Measurements from ENCODE around the gene NUDT22. TPM values are rescaled to one million over a fixed set of nuclear protein-coding genes. Genes with fewer than 3 reads are reported as not detected.

The NUDT22 gene
- total RNA-seq, 1 donor from 2014 or later: 47.8 TPM

DNA sequence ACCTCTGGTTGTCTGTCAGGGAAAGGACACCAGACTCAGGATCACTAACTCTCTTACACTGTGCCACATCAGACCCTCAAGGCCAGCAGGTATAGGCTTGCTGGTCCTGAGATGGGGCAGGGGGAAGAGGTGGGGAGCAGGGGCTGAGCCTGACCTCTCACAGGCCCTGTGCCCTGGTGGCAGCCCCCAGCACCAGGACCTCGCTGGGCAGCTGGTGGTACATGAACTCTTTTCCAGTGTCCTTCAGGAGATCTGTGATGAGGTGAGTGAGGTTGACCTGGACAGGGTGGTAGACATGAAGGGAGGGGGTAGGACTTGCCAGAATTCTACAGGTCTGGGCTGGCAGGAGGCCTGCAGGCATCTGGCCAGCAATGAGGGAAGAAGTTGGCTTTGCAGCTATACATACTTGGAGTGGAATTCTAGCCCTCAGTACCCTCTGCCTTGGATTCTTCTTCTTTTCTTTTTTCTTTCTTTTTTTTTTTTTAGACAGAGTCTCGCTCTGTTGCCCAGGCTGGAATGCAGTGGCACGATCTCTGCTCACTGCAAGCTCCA lies 1.4 kb downstream of the NUDT22 start:
- Histone ChIP-seq H3K27ac (peak overlapping the region; percentile 93), H3K4me3 (peak overlapping the region; percentile 96), H3K4me1 (peaks cover 42% of the 10 kb centered on the region), H3K9me3 (no peaks in the 10 kb centered on the region), H3K36me3 (peaks cover 12% of the 10 kb centered on the region), H3K27me3 (no peaks in the 10 kb centered on the region)
- DNase-seq (no peak), ATAC-seq (no peak)
- TF ChIP-seq, protein P1, sequence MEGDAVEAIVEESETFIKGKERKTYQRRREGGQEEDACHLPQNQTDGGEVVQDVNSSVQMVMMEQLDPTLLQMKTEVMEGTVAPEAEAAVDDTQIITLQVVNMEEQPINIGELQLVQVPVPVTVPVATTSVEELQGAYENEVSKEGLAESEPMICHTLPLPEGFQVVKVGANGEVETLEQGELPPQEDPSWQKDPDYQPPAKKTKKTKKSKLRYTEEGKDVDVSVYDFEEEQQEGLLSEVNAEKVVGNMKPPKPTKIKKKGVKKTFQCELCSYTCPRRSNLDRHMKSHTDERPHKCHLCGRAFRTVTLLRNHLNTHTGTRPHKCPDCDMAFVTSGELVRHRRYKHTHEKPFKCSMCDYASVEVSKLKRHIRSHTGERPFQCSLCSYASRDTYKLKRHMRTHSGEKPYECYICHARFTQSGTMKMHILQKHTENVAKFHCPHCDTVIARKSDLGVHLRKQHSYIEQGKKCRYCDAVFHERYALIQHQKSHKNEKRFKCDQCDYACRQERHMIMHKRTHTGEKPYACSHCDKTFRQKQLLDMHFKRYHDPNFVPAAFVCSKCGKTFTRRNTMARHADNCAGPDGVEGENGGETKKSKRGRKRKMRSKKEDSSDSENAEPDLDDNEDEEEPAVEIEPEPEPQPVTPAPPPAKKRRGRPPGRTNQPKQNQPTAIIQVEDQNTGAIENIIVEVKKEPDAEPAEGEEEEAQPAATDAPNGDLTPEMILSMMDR (IDR thresholded peaks at IDR 0.05): no peak
- intact Hi-C loops (cut with DNase I): no loop called here

DNA sequence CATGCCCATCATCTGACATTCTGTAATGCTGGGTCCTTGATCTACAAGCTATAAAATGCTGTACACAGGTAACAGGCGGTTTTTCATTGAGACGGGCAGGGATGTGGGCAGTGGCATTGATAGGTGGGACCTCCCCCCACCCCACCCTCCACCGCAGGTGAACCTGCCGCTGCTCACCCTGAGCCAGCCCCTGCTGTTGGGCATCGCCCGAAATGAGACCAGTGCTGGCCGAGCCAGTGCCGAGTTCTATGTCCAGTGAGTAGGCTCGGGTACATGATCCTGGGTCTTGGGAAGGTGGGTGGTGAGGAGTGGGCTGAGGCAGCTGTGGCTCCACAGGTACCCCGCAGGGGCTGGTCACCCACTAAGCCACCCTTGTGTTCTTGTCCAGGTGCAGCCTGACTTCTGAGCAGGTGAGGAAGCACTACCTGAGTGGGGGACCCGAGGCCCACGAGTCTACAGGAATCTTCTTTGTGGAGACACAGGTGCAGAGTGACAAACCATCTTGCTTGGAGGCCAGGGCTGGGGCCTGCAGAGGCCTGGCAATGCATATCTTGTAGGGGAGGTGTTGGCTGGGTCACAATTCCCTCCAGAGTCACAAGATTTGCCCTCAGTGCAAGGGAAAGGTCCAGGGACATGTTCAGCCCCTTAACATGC lies 3.1 kb downstream of the NUDT22 start:
- TF ChIP-seq, protein P1 (IDR thresholded peaks at IDR 0.05): no peak
- peak overlapping the region; percentile 92 for H3K27ac ChIP-seq
- no peaks in the 10 kb centered on the region for H3K36me3 ChIP-seq
- intact Hi-C loops (cut with DNase I): no loop called here
- H3K9me3 ChIP-seq: no peaks in the 10 kb centered on the region
- DNase-seq (peak; percentile 54), ATAC-seq (no peak)
- no peaks in the 10 kb centered on the region for H3K27me3 ChIP-seq
- H3K4me3 ChIP-seq: no peak overlapping the region
- H3K4me1 ChIP-seq: peaks cover 53% of the 10 kb centered on the region

DNA sequence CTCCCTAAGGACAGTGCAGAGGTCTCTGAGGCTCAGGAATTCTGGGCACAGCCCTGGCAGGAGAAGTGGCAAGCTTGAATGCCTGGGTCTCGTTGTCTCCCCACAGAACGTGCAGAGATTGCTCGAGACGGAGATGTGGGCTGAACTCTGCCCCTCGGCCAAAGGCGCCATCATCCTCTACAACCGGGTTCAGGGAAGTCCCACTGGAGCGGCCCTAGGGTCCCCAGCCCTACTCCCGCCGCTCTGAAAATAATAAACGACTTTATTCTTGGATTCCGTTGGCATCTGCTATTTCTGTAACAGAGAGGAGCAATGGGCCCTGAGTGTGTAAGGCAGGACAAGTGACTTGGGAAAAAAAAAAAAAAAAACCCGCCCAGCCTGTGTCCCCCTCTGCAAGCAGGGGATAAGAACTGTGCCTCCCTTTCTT lies 3.7 kb downstream of the NUDT22 start:
- no peak for ATAC-seq
- Histone ChIP-seq H3K27ac (peak overlapping the region; percentile 92), H3K4me3 (peak overlapping the region; percentile 82), H3K4me1 (peaks cover 51% of the 10 kb centered on the region), H3K36me3 (no peaks in the 10 kb centered on the region), H3K27me3 (no peaks in the 10 kb centered on the region), H3K9me3 (no peaks in the 10 kb centered on the region)
- DNase-seq: no peak
- TF ChIP-seq, protein P1 (IDR thresholded peaks at IDR 0.05): no peak
- intact Hi-C loops (cut with DNase I): no loop called here

DNA sequence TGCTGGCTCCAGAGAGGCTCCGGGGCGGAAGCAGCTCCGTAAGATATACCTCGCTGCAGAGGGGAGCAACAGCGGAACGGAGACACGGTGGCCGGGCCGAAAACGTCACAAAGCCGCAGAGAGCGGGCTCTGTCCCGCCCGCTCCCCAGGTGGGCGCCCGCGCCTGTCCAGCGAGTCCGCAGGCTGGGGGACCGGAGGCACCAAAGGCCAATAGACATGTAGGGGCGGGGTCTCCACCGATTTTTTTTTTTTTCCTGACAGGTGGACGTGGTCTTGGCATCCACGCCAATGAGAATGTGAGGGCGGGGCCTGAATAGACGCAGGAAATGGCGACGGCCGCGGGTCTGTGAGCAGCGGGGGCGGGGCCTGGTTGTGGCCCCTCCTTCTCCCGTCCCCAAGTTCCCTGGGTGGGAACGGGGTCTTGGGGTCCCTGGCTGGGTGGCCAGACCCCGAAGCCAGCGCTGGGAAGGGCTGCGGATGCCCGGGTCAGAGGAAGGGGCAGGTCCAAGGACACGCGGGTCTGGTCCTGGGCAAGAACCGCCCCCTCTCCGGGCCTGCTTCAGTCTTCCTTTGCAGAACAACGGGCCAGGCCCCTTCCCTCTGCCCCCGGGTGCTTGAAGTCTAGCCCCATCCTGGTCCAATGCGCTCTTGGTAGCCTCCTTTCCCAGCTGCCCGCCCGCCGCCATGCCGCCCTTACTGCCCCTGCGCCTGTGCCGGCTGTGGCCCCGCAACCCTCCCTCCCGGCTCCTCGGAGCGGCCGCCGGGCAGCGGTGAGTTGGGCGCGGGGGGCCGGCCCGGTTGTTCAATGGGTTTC lies 4.3 kb downstream of the NUDT22 start, which contains the start of gene DNAJC4:
Gene DNAJC4, plus strand, starts transcription at position 378 of the 814 bp plus-strand sequence. Its CDS starts 307 bp downstream, at position 685.
- intact Hi-C loops (cut with DNase I): no loop called here
- TF ChIP-seq, protein P1 (IDR thresholded peaks at IDR 0.05): no peak
- H3K27me3 ChIP-seq: no peaks in the 10 kb centered on the region
- peak within 1 kb of the TSS; percentile 92 for H3K27ac ChIP-seq
- no peaks in the 10 kb centered on the region for H3K36me3 ChIP-seq
- ATAC-seq (peak; percentile 72), DNase-seq (peak; percentile 94)
- H3K4me1 ChIP-seq: peaks cover 48% of the 10 kb centered on the region
- no peaks in the 10 kb centered on the region for H3K9me3 ChIP-seq
- peak within 1 kb of the TSS; percentile 82 for H3K4me3 ChIP-seq

DNA sequence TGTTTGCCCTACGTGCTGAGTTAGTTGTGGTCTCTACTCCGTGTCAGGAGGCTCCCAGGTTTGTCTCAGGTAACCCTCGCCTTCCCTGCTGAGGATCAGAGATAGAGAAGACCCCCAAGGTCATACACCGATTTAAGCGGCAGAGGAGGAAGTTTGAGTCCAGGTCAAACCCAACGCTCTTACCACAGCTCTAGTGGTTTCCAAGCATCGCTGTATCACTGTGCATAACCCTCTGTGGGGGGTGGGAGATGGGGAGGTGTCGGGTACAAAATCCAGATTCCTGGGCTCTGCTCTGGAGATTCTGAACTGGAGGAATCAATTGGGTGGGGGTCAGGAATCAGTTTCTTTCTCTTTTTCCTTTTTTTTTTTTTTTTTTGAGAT lies 4.9 kb downstream of the NUDT22 start:
- DNase-seq (no peak), ATAC-seq (no peak)
- peak overlapping the region; percentile 82 for H3K4me3 ChIP-seq
- no peaks in the 10 kb centered on the region for H3K36me3 ChIP-seq
- TF ChIP-seq, protein P1 (IDR thresholded peaks at IDR 0.05): no peak
- intact Hi-C loops (cut with DNase I): no loop called here
- H3K27me3 ChIP-seq: no peaks in the 10 kb centered on the region
- no peaks in the 10 kb centered on the region for H3K9me3 ChIP-seq
- peak overlapping the region; percentile 92 for H3K27ac ChIP-seq
- peaks cover 51% of the 10 kb centered on the region for H3K4me1 ChIP-seq

Measured in upper lobe of right lung (tissue), 1 donor.